Fibroblast of lung (primary cell): ENCODE data around the gene OR1S1. TPM values are rescaled to one million over a fixed set of nuclear protein-coding genes. Genes with fewer than 3 reads are reported as not detected.

ENCODE experiments used
- DNase-seq, 2 donors: peaks; one replicate each; pipeline versions ENCODE4 v3.0.0 to v3.0.0-alpha.2; 2010; ENCODE audit warnings: low read depth in 2 of 2
- H2AFZ ChIP-seq: 2 replicates; pipeline ENCODE4 v1.5.1; 2012; ENCODE audit warnings: low read length, control low read depth, inconsistent platforms
- H3K27ac ChIP-seq: 2 replicates; pipeline ENCODE4 v1.5.1; 2011; ENCODE audit warnings: low read length, control low read depth; ENCODE audit not compliant: insufficient read depth
- H3K27me3 ChIP-seq: 2 replicates; pipeline ENCODE4 v1.5.1; 2011; ENCODE audit warnings: mild to moderate bottlenecking, low read length; ENCODE audit not compliant: control insufficient read depth, insufficient read depth
- H3K36me3 ChIP-seq: 2 replicates; pipeline ENCODE4 v1.5.1; 2011; ENCODE audit warnings: low read length; ENCODE audit not compliant: control insufficient read depth, insufficient read depth
- H3K4me1 ChIP-seq: 2 replicates; pipeline ENCODE4 v1.5.1; 2011; ENCODE audit warnings: low read length; ENCODE audit not compliant: control insufficient read depth, insufficient read depth; ENCODE audit errors: extremely low read depth
- H3K4me2 ChIP-seq: 2 replicates; pipeline ENCODE4 v1.5.1; 2011; ENCODE audit warnings: low read length, control low read depth; ENCODE audit not compliant: insufficient read depth; ENCODE audit errors: extremely low read depth
- H3K4me3 ChIP-seq, 4 experiments: fragments of 200-600 bp in 1 of 4; sonication (generic) in 1 of 4; replicated peaks in 1 of 4; 2 replicates each; pipeline ENCODE4 v1.5.1; 2011 to 2016; ENCODE audit warnings: low read length in 4 of 4, low read depth in 3 of 4, mild to moderate bottlenecking in 3 of 4, control low read depth in 2 of 4, inconsistent platforms in 1 of 4, mixed read lengths in 1 of 4; ENCODE audit not compliant: insufficient read depth in 1 of 4; ENCODE audit errors: control extremely low read depth in 1 of 4
- H3K79me2 ChIP-seq: 2 replicates; pipeline ENCODE4 v1.5.1; 2012; ENCODE audit warnings: mild to moderate bottlenecking, low read length, inconsistent platforms; ENCODE audit not compliant: control insufficient read depth, insufficient read depth
- H3K9ac ChIP-seq: 2 replicates; pipeline ENCODE4 v1.5.1; 2011; ENCODE audit warnings: mild to moderate bottlenecking, low read length, control low read depth; ENCODE audit not compliant: insufficient read depth
- H3K9me3 ChIP-seq: 2 replicates; pipeline ENCODE4 v1.5.1; 2012; ENCODE audit warnings: low read depth, low read length; ENCODE audit not compliant: control insufficient read depth, insufficient read depth
- H4K20me1 ChIP-seq: 2 replicates; pipeline ENCODE4 v1.5.1; 2011; ENCODE audit warnings: low read length; ENCODE audit not compliant: control insufficient read depth, insufficient read depth; ENCODE audit errors: extremely low read depth
- CTCF ChIP-seq, 2 donors: IDR thresholded peaks in 1 of 2; conservative IDR thresholded peaks in 1 of 2; 1 replicate in 1 of 2; 2 replicates in 1 of 2; pipeline ENCODE4 v1.5.1; 2011 to 2012; ENCODE audit warnings: low read length in 2 of 2, control low read depth in 1 of 2, inconsistent platforms in 1 of 2, low read depth in 1 of 2, mild to moderate bottlenecking in 1 of 2
- EZH2 ChIP-seq: IDR thresholded peaks from 2 replicates; pipeline ENCODE4 v1.5.1; 2012; ENCODE audit warnings: low read length, control low read depth, mild to moderate bottlenecking; ENCODE audit errors: missing control alignments
- polyA plus RNA-seq, 2 donors: library from polyadenylated mRNA; depleted of rRNA in 1 of 2; stranded (reverse) in 1 of 2; unstranded in 1 of 2; fragments of >200 nt; gene quantifications; 2 replicates each; pipeline ENCODE4 v1.2.1, GENCODE V29; 2011 to 2012; ENCODE audit warnings: missing spikeins in 1 of 2
- total RNA-seq: library from RNA; depleted of rRNA; stranded (reverse); fragments of >200 nt; gene quantifications from 2 replicates; pipeline ENCODE4 v1.2.1, GENCODE V29; 2014

OR1S1 gene
- total and polyA plus RNA-seq, 2 donors (not counting 1 experiment from before 2014, with no cell fraction given) = not detected

GRCh38 chr11:58179648-58180047, 32.9 kb upstream of the OR1S1 start:
- Histone ChIP-seq H4K20me1 (no peaks in the 10 kb centered on the region), H3K27ac (no peak overlapping the region), H3K36me3 (no peaks in the 10 kb centered on the region), H2AFZ (no peak overlapping the region), H3K9me3 (no peaks in the 10 kb centered on the region), H3K9ac (no peak overlapping the region), H3K79me2 (no peaks in the 10 kb centered on the region), H3K4me2 (no peak overlapping the region), H3K4me1 (no peaks in the 10 kb centered on the region), H3K4me3 (no peak overlapping the region), H3K27me3 (no peaks in the 10 kb centered on the region)
- TF ChIP-seq EZH2 (no peak), CTCF (conservative IDR thresholded peaks at IDR 0.05 in 1 of 2, IDR thresholded peaks at IDR 0.05 in 1 of 2; ENCODE audit: low read depth in 1 of 2, low read length in 2 of 2) (no peak)
- no peak for DNase-seq

GRCh38 chr11:58186938-58187337, 25.6 kb upstream of the OR1S1 start:
- TF ChIP-seq EZH2 = no peak
- TF ChIP-seq CTCF (conservative IDR thresholded peaks at IDR 0.05 in 1 of 2, IDR thresholded peaks at IDR 0.05 in 1 of 2; ENCODE audit: low read depth in 1 of 2, low read length in 2 of 2) = no peak
- H3K4me2 ChIP-seq = no peak overlapping the region

GRCh38 chr11:58188770-58189169, 23.8 kb upstream of the OR1S1 start, which contains the start of gene OR9Q2:
OR9Q2 (plus strand) TSS chr11:58189070; CDS start chr11:58190491, 1,421 bp downstream.
- H2AFZ ChIP-seq = no peak within 1 kb of the TSS
- no peak within 1 kb of the TSS for H3K4me3 ChIP-seq
- H4K20me1 ChIP-seq = no peaks in the 10 kb centered on the region
- H3K4me1 ChIP-seq = no peaks in the 10 kb centered on the region
- TF ChIP-seq EZH2 (no peak), CTCF (conservative IDR thresholded peaks at IDR 0.05 in 1 of 2, IDR thresholded peaks at IDR 0.05 in 1 of 2; ENCODE audit: low read depth in 1 of 2, low read length in 2 of 2) (no peak)
- DNase-seq = no peak
- H3K9ac ChIP-seq = no peak within 1 kb of the TSS
- H3K79me2 ChIP-seq = no peaks in the 10 kb centered on the region
- no peaks in the 10 kb centered on the region for H3K36me3 ChIP-seq
- H3K9me3 ChIP-seq = no peaks in the 10 kb centered on the region
- H3K27me3 ChIP-seq = no peaks in the 10 kb centered on the region
- H3K4me2 ChIP-seq = no peak within 1 kb of the TSS
- H3K27ac ChIP-seq = no peak within 1 kb of the TSS

More at GRCh38 chr11:58186938-58187337, 25.6 kb upstream of the OR1S1 start:
- Histone ChIP-seq H3K4me3 (no peak overlapping the region), H3K9me3 (no peaks in the 10 kb centered on the region), H3K27me3 (no peaks in the 10 kb centered on the region), H3K36me3 (no peaks in the 10 kb centered on the region), H2AFZ (no peak overlapping the region), H3K27ac (no peak overlapping the region), H4K20me1 (no peaks in the 10 kb centered on the region), H3K79me2 (no peaks in the 10 kb centered on the region), H3K9ac (no peak overlapping the region), H3K4me1 (no peaks in the 10 kb centered on the region)
- DNase-seq = no peak
